GM18508 (cell line): Measurements from ENCODE around the gene PSMD4.

Source experiments
- ATAC-seq: cut with Tn5 transposase; IDR thresholded peaks from one replicate; pipeline ENCODE4 v1.9.1; 2021; ENCODE audit warnings: moderate number of reproducible peaks; ENCODE audit not compliant: insufficient read depth, unreplicated experiment

The PSMD4 gene

DNA sequence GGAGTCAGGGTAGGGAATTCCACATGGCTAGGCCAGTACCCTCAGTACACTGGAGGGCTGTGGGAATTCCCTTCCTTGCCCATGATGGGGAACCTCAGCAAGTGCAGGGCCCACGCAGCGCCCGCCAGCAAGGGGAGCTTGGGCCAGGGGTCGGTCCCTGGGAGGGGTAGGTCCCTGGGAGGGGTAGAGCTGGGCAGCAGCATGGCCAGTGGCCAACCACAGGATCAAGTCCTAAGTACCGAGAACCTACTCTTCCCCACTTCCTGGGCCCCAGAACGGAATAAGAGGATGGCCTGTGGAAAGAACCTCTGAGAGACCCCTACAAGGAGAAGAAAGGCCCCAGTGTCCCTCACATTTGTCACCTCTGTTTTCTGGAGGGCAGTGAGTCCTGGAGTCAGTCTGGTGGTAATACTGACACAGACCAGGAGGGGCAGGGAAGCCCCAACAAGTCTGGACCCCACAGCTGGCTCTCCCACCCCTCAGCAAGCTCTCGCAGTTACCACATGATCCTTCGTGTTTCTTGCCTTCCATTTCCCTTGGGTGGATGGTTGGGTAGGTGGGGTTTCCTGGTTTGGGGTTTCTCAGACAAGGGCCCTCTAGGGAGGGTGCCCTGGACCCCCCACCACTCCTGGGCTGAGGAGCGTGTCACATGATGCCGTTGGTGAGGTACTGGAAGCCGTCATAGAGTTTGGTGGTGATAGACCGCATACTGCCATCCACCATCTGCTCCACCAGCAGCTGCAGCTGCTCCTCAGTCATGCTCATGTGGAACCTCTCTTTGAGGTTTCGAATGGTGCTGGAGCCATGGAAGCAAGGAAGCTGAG lies 37.9 kb downstream of the PSMD4 start:
- no peak for ATAC-seq

DNA sequence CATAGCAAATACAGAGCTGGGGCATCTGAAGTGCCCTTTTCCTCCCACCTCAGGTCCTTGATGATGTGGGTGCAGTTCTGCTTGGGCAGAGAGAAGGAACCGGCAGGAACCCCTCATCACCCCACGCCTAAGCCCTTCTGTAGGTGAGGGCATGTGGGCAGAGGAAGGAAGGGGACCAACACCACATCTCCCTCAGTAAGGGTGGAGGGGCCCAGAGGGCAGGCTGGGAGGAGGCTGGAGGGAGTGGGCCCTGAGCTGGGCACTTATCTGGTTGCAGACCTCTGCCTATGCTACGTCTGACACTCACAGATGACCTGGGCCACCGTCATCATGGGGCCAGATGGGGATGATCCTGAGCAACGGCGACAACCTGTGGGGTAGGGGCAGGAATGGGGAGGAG lies 38.6 kb downstream of the PSMD4 start:
- ATAC-seq = no peak

- ATAC-seq = no peak
These were observed 40.4 kb downstream of the PSMD4 start for GRCh38 chr1:151294742-151295462.

GRCh38 chr1:151309811-151310323 lies 55.3 kb downstream of the PSMD4 start:
- no peak for ATAC-seq

DNA sequence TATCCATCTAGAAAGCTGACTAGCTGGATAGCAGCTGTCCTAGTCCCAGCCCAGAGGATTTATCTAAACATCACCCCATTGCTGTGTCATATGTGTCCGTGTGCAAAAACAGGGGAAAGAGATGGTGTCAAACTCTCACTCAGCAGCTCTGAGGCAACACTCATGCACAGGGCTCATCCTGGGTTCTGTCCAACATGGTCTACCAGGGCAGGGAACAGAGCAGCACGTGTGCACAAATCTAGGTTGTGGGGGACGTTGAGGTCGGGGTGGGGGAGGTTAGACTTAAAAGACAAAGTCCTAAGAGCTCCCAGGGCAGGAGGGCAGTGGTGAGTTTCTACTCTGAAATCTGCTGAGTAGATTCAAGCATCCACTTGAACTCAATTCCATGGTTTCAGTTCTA lies 56.5 kb downstream of the PSMD4 start:
- no peak for ATAC-seq

DNA sequence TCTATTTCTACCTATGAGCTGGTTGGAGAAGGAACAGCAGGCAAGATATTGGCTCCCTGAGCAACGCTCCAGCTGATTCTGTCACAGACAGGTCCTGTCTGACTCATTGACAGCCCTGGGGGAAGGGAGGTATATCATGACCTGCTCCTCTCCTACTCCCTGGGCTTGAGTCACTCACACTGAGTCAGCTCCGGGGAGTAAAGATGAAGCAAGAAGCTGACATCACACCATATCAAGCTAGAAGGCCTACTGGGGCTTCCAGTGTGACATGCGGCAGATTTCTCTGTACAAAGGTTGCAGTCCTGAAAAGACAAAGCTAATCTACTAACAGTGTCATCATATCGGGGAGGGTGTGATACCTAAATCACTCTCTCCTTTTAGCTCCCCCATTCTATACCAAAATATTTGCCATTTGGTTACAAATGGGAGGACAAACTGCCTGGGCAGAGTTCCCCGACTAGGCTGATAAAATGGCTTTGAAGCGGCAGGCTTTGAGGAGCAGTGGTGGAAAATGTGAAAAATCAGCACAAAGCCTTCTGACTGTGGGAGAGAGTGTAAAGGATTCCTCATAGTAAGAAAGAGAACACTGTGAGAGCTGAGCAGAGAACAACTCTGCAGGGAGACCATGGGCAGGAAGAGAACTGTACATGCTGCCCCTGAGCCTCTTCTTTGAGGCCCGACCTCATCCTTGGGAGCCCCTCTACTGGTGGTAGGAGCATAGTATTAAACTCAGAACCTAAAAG lies 57.2 kb downstream of the PSMD4 start:
- no peak for ATAC-seq

DNA sequence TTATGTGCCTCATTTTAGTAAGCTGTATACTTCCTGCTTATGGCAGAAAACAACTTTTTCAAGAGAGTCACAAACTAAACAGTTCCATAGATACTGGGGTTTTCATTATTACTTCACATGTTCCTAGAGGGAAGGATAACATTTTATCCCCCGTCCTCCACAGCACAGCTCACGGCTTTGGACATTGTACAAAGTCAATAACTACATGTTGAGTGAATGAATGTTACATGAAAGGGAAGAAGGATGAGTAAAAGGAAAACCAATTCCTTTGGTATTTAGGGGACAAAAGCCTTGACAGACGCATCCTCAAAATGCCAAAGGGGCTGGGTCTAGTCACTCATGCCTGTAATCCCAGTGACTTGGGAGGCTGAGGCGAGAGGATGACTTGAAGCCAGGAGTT lies 57.9 kb downstream of the PSMD4 start:
- no peak for ATAC-seq

- no peak for ATAC-seq
These were observed 58.3 kb downstream of the PSMD4 start for GRCh38 chr1:151312826-151313225.

DNA sequence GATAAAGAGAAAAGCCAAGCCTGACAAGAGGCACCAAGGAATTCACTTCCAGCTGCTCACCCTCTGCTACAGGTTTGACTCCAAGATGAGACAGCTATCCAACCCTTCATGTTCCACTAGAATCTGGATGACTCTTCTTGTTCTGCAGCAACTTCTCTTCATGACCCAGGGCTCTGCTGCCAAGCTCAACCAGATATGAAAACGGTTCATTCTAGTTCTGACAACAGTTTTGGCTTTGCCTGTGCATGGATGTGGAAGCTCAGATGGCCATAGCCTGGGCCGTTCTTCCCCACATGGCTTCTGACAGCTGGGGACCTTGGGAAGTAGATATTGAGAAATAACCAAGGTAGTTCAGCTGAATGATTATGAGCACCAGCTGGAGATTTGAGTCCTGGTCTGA lies 59.0 kb downstream of the PSMD4 start:
- no peak for ATAC-seq

DNA sequence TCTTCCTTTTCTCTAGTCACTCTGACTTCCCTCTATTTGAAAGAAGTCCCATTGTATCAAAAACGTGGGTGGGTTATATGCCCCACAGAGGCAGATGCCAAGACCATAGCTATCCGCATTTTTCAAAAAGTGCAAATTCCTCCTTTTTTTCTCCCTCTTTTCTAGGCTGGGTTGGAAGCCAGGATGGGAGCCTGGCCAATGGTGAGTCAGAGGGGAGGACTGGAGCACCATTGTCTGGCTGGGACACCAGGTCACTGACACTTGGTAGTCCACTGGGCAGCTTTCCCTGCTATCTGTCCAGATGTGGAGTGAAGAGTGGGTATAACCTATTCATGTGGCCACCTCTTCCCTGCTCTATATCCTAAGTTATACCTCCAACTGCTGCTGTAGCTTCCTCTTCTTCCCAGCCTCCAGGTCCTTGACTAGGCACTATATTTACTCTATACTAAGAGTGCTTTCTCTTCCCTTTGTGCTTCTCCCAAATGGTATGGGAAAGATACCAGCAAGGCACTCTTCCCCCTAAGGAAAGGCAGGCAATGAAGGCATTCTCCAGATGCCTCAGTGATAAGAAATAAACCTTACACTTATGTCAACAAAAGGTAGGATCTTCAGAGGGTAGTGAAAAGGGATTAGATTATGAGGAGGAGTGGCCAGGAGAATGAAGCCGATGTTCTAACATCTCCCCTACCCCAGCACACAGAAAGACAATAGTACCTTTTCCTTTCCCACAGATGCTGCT lies 59.8 kb downstream of the PSMD4 start:
- ATAC-seq = no peak

DNA sequence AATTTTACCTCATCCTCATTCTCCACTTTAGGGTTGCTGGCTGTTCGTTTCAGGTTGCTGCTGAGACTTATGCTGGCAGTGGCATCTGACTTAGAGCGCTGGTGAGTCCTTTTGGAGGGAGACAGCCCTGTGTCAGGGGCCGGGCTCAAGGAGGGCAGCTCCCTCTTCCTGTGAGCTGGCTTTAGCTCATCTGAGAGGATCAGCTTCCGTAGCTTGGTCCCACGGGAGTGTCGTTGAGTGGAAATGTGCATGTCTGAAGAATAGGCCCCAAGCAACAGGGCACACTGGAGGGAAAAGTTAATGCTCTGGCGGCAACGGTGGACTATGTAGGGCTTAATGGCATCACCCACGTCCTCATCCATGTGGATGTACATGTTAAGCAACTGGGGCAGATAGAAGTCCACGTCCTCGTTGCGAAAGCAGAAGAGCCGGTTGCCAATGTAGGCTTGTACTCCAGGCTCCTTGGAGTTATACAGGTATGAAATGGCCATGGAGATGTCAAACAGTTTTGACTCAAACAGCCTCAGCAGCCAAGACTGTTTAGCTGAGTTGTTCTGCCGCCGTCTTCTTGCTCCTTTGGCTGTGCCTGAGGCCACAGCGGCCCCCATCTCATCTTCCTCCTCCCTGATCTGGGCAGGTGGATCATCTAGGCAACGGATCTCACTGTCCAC lies 61.2 kb downstream of the PSMD4 start:
- no peak for ATAC-seq
